GM19463 (cell line): Measurements from ENCODE around the gene TMPRSS4.
"Not testable (repeated sequence)": the region's sequence is repeated elsewhere in the genome, so short reads cannot be mapped to it uniquely, and the experiment has no call there.

ENCODE experiments used
- ATAC-seq: cut with Tn5 transposase; IDR thresholded peaks from one replicate; pipeline ENCODE4 v1.9.1; 2021; ENCODE audit warnings: mild to moderate bottlenecking, moderate library complexity; ENCODE audit not compliant: unreplicated experiment

The TMPRSS4 gene

GRCh38 chr11:118055966-118056365 is 20.9 kb upstream of the TMPRSS4 start:
- ATAC-seq, result no peak

- ATAC-seq, result no peak
Measured at GRCh38 chr11:118056806-118057205, 20.1 kb upstream of the TMPRSS4 start.

- ATAC-seq, result no peak
Measured at GRCh38 chr11:118057251-118058145, 19.4 kb upstream of the TMPRSS4 start.

- ATAC-seq, result no peak
Measured at GRCh38 chr11:118058311-118059245, 18.3 kb upstream of the TMPRSS4 start.

- ATAC-seq, result no peak
Measured at GRCh38 chr11:118059246-118059940, 17.5 kb upstream of the TMPRSS4 start.

GRCh38 chr11:118060081-118060661 is 16.7 kb upstream of the TMPRSS4 start:
- ATAC-seq, result no peak

- no peak for ATAC-seq
Measured at GRCh38 chr11:118060869-118061268, 16.0 kb upstream of the TMPRSS4 start.

- no peak for ATAC-seq
Measured at GRCh38 chr11:118061586-118062125, 15.2 kb upstream of the TMPRSS4 start.

- ATAC-seq, result not testable (repeated sequence)
Measured at GRCh38 chr11:118062181-118062580, 14.7 kb upstream of the TMPRSS4 start.

GRCh38 chr11:118062631-118063030 is 14.2 kb upstream of the TMPRSS4 start:
- ATAC-seq, result not testable (repeated sequence)

- no peak for ATAC-seq
Measured at GRCh38 chr11:118064956-118065355, 11.9 kb upstream of the TMPRSS4 start.

- ATAC-seq, result no peak
Measured at GRCh38 chr11:118065384-118065783, 11.5 kb upstream of the TMPRSS4 start.

GRCh38 chr11:118067006-118067405 is 9.9 kb upstream of the TMPRSS4 start:
- no peak for ATAC-seq

GRCh38 chr11:118068206-118068944 is 8.5 kb upstream of the TMPRSS4 start:
- ATAC-seq, result no peak

- no peak for ATAC-seq
Measured at GRCh38 chr11:118068945-118069612, 7.8 kb upstream of the TMPRSS4 start.

- no peak for ATAC-seq
Measured at GRCh38 chr11:118071416-118072030, 5.4 kb upstream of the TMPRSS4 start.

GRCh38 chr11:118073554-118073953 is 3.3 kb upstream of the TMPRSS4 start:
- no peak for ATAC-seq

GRCh38 chr11:118074091-118074685 is 2.7 kb upstream of the TMPRSS4 start:
- ATAC-seq, result no peak
